Memory B cell (primary cell): Measurements from ENCODE around the gene PPM1L.

ENCODE experiments used
- ATAC-seq: fragments of 150-1000 bp; cut with Tn5 transposase; 2 replicates; pipeline ENCODE4 v1.10.0; 2021; ENCODE audit warnings: low read depth, mild to moderate bottlenecking, moderate library complexity
- DNase-seq, 2 donors: peaks; one replicate each; pipeline ENCODE4 v3.0.0; 2022; ENCODE audit warnings: low spot score in 2 of 2
- H3K27ac Mint-ChIP-seq: one replicate; pipeline ENCODE4 v1.8.0; 2022; ENCODE audit warnings: mild to moderate bottlenecking, moderate library complexity, mixed read lengths
- H3K27me3 Mint-ChIP-seq: one replicate; pipeline ENCODE4 v1.8.0; 2022; ENCODE audit warnings: mixed read lengths
- H3K36me3 Mint-ChIP-seq: one replicate; pipeline ENCODE4 v1.8.0; 2022; ENCODE audit warnings: mild to moderate bottlenecking, mixed read lengths
- H3K4me1 Mint-ChIP-seq: one replicate; pipeline ENCODE4 v1.8.0; 2022; ENCODE audit warnings: mixed read lengths
- H3K4me3 Mint-ChIP-seq: one replicate; pipeline ENCODE4 v1.8.0; 2022; ENCODE audit warnings: mild to moderate bottlenecking, moderate library complexity, mixed read lengths
- H3K9me3 Mint-ChIP-seq: one replicate; pipeline ENCODE4 v1.8.0; 2022; ENCODE audit warnings: mixed read lengths

Gene PPM1L

DNA sequence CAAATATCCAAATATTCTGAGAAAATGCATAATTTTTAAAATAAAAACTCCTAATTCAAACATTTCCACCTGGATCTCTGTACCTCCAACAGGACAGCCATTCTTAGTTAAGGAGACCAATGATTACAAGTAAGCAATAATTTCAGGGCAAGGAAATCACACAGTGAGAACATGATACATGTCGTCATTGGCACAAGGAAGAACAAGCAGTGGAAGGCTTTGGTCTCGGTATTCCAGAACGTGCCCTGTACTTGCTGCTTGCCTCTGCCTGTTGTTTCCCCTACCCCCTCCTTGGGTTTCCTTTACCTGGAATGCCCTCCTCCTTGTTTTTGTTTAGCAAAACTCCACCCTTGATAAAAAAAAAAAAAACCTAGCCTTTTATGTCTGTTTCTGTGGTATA is 72.8 kb downstream of the PPM1L start:
- Mint-ChIP-seq H3K36me3 (peaks cover 2% of the 10 kb centered on the region), H3K9me3 (no peaks in the 10 kb centered on the region), H3K27ac (no peak overlapping the region), H3K4me1 (peaks cover 2% of the 10 kb centered on the region), H3K27me3 (no peaks in the 10 kb centered on the region), H3K4me3 (no peak overlapping the region)
- DNase-seq, result no peak
- no peak for ATAC-seq

DNA sequence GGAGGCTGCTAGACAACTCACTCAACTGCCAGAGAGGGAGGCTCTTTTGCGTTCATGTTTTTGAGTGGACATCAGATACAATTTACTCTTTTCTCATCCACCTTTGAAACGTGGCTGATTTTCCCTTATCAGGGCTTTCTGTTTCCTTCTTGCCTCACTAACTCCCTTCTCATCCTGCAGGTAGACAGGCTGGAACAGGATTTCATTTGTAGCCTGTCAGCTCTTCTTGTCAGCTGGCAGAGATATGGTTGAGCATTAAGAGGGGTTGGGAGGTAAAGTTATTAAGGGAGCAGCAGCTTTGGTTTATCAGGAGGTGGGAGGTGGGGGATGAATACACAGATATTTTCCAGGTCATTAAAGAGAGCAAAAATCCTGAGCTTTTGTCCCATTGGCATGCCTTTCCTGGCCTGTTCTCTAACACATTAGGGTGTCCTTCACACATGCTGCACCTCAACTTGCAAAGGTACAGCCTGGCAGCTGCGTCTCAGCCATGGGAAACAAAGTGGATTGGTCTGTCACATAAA is 73.5 kb downstream of the PPM1L start:
- DNase-seq, result no peak
- Mint-ChIP-seq H3K27ac (no peak overlapping the region), H3K4me1 (peaks cover 2% of the 10 kb centered on the region), H3K9me3 (peaks cover 2% of the 10 kb centered on the region), H3K4me3 (no peak overlapping the region), H3K27me3 (no peaks in the 10 kb centered on the region), H3K36me3 (peaks cover 2% of the 10 kb centered on the region)
- ATAC-seq, result no peak

DNA sequence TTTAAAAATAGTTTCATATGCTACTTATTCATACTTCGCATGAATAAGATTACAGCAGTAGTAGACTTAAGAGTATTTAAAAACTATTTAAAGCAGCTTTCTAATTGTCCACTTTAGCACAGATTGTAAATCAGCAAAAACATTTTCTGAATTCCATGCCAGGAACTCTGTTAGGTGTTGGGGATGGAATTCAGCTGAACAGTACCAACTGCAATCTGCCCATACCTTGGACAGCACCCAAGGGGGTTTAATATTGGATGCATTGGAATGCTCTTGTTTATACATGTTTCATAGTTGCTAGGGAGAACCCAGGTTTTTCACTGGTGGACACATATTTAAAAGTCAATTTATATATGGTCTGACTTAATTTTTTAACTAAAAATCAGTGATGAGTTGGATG is 74.8 kb downstream of the PPM1L start:
- DNase-seq (no peak), ATAC-seq (no peak)
- Mint-ChIP-seq H3K4me1 (peaks cover 5% of the 10 kb centered on the region), H3K4me3 (no peak overlapping the region), H3K9me3 (peaks cover 5% of the 10 kb centered on the region), H3K36me3 (peaks cover 5% of the 10 kb centered on the region), H3K27ac (no peak overlapping the region), H3K27me3 (peaks cover 3% of the 10 kb centered on the region)

DNA sequence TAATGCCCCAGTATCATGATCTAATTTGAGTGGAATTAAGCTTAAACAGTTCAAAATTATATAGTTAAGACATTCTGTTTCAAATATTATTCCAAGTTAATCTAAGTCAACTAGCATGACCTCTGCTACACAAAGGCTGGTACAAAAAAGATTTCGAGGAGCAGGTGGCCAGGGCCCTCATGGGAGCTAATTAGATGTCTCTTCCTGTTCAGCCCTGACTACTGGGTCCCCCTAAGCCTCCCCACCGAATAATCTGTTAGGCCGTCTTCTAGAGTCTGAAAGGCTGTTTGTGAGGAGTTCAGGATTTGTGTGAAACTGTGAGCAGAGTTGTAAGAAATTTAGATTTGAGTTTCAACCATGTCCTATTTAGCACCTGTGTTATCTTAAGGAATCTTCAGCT is 75.4 kb downstream of the PPM1L start:
- H3K36me3 Mint-ChIP-seq, result peaks cover 5% of the 10 kb centered on the region
- peaks cover 5% of the 10 kb centered on the region for H3K4me1 Mint-ChIP-seq
- no peak overlapping the region for H3K4me3 Mint-ChIP-seq
- H3K27ac Mint-ChIP-seq, result no peak overlapping the region
- ATAC-seq (no peak), DNase-seq (no peak)
- peaks cover 3% of the 10 kb centered on the region for H3K27me3 Mint-ChIP-seq
- H3K9me3 Mint-ChIP-seq, result peaks cover 5% of the 10 kb centered on the region

DNA sequence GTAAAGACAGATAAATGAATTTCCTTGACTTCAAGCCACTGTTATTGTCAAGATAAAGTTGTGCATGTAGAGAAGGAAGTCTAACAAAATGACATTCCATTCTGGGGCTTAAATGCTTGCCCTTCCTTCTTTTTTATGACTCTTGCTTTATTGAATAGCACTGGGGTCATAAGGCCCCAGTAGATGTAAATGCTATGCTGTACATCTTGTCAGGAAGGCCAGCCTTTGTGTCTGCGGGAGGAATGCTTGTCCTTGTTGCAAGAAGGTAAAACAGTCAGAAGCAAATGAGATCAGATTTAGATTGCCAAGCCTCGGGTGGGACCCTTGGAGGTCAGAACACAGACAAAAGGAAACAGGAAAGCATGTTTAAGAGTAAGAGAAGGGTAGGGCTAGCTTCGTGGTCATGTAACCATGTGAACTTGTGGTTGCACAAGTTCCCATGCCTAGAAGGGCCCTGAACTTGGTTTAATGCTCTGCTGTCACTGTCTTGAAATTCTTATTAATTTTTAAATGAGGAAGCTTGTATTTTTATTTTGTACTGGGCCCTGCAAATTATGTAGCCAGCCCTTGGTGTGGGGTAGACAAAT is 81.5 kb downstream of the PPM1L start:
- H3K4me1 Mint-ChIP-seq, result peaks cover 6% of the 10 kb centered on the region
- H3K27me3 Mint-ChIP-seq, result peaks cover 3% of the 10 kb centered on the region
- peaks cover 3% of the 10 kb centered on the region for H3K36me3 Mint-ChIP-seq
- no peak for DNase-seq
- ATAC-seq, result peak; percentile 35
- H3K27ac Mint-ChIP-seq, result no peak overlapping the region
- H3K9me3 Mint-ChIP-seq, result peaks cover 5% of the 10 kb centered on the region
- no peak overlapping the region for H3K4me3 Mint-ChIP-seq

DNA sequence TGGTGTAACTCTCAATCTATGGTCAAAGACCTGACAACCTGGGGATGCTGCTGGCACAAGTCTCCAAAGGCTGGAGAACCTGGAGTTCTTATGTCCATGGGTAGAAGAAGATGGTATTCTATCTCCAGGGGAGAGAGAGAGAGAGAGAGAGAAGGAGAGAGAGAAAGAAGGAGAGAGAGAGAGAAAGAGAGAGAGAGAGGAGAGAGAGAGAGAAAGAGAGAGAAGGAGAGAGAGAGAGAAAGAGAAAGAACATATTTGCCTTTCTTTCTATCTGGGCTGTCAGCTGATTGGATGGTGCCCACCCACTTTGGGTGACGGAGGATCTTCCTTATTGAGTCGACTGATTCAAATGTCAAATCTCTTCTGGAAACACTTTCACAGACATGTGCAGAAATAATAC is 84.6 kb downstream of the PPM1L start:
- no peak overlapping the region for H3K4me3 Mint-ChIP-seq
- H3K36me3 Mint-ChIP-seq, result peaks cover under 1% of the 10 kb centered on the region
- no peak for DNase-seq
- ATAC-seq, result no peak
- peaks cover 2% of the 10 kb centered on the region for H3K9me3 Mint-ChIP-seq
- peaks cover 3% of the 10 kb centered on the region for H3K4me1 Mint-ChIP-seq
- H3K27me3 Mint-ChIP-seq, result no peaks in the 10 kb centered on the region
- H3K27ac Mint-ChIP-seq, result no peak overlapping the region

DNA sequence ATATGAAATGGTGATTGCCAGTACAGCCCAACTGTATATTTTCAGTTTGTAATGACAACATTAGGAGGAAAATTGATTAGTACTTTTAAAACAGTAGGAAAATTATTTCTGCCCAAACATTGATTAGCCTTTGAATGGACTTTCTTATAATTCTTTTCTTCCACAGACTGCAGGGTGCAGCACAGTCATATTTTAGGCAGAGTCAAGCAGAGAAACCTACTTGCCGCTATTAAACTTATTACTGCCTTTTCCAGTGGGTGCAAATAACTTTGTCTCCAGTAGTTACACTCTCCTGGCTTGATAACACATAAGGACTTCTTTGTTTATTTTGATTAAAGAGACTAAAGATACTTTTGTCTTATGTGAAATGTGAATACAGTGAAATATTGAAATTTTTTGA is 85.4 kb downstream of the PPM1L start:
- ATAC-seq, result no peak
- H3K27ac Mint-ChIP-seq, result no peak overlapping the region
- H3K9me3 Mint-ChIP-seq, result peaks cover 2% of the 10 kb centered on the region
- no peaks in the 10 kb centered on the region for H3K36me3 Mint-ChIP-seq
- no peak for DNase-seq
- peaks cover 3% of the 10 kb centered on the region for H3K4me1 Mint-ChIP-seq
- no peak overlapping the region for H3K4me3 Mint-ChIP-seq
- H3K27me3 Mint-ChIP-seq, result no peaks in the 10 kb centered on the region

DNA sequence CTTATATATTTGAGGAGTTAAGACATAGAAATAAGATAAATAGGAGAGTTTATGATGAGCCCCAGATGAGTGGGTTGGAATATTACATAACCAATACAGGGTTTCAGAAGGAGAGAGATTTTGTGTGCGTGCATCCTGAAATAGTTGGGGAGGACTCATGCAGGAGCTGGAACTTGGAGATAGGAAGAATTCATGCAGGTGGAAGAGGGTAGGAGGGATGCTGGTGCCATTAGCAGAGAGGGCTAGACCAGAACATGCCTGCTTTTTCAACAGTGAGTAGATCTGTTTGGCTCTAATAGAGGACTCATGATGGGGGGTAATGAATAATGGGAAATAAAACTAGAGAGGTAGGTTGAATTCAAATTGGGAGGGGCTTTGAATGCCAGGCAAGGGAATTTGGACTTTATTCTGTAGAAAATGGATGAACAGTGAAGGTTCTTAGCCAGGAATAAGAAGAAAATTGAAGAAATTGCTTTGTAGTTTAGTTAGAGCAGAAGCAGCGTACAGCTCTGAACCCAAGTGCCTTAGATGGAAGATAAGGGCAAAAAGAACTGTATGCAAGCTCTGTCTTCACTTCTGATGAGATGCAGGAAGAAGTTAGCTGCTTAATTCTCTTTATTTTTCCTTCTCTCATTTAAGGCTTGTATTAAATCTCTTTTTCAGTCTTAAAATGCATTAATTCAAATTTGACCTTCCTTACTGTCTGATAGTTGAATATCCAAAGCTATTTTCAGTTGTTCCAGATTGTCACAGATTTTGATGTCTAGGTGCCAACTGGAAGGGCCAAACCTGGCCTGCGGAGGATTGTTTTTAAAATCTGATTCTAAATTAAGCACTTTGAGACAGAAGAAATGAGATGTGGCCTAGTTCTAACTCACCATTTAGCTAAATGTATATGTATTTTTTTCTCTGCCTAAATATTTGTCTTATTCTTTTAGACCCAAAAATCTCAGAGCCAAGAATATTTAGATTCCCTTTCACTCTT is 86.3 kb downstream of the PPM1L start:
- peaks cover 3% of the 10 kb centered on the region for H3K4me1 Mint-ChIP-seq
- ATAC-seq (no peak), DNase-seq (no peak)
- H3K4me3 Mint-ChIP-seq, result no peak overlapping the region
- no peaks in the 10 kb centered on the region for H3K36me3 Mint-ChIP-seq
- H3K27ac Mint-ChIP-seq, result no peak overlapping the region
- peaks cover 2% of the 10 kb centered on the region for H3K9me3 Mint-ChIP-seq
- no peaks in the 10 kb centered on the region for H3K27me3 Mint-ChIP-seq

DNA sequence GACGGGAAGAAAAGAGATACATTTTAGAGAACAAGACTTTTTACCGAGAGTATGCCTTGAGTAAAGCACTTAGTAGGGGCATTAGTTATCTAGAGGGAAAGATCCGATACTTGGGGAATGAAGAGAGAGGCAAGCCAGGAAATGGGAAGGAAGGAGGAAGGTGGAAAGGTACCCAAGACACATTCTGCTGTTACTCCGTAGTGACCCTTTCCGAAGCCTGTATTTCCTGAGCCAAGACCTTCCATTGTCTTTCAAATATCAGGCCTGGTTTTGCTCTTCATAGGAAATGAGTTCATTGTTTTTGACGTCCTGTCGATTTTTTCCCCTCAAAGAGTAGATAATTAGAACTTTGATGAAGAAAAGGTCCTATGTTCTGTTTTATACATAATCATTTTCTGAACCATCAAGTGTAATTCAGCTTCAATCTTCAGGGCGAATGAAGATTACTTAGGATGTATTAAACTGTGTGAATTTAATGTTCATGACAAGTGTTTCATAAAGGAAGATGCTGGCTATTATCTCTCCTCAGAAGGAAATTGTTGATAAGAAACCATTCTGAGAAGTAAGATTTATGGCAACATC is 95.7 kb downstream of the PPM1L start:
- peaks cover 4% of the 10 kb centered on the region for H3K36me3 Mint-ChIP-seq
- no peak for ATAC-seq
- peaks cover 4% of the 10 kb centered on the region for H3K4me1 Mint-ChIP-seq

DNA sequence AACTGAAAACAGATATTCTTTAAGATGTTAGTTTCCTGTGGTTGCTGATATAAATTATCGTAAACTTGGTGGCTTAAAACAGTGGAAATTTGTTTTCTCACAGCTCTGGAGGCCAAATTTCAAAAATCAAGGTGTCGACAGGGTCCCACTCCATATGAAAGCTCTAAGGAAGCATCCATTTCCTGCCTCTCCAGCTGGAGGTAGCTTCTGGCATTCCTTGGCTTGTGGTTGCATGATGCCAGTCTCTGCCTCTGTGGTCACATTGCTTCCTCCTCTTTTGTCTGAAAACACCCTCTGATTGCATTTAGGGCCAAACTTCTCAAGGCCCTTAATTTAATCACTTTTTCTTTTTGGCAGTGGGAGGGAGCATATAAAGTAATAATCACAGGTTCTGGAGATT is 96.8 kb downstream of the PPM1L start:
- ATAC-seq, result no peak
- H3K4me1 Mint-ChIP-seq, result peaks cover 4% of the 10 kb centered on the region
- H3K9me3 Mint-ChIP-seq, result peaks cover 3% of the 10 kb centered on the region
- no peak for DNase-seq
- H3K27ac Mint-ChIP-seq, result no peak overlapping the region
- peaks cover 4% of the 10 kb centered on the region for H3K36me3 Mint-ChIP-seq
- H3K4me3 Mint-ChIP-seq, result no peak overlapping the region
- H3K27me3 Mint-ChIP-seq, result peaks cover 2% of the 10 kb centered on the region

More for the DNA sequence above, 95.7 kb downstream of the PPM1L start:
- Mint-ChIP-seq H3K27me3 (peaks cover 2% of the 10 kb centered on the region), H3K4me3 (no peak overlapping the region), H3K27ac (no peak overlapping the region), H3K9me3 (peaks cover 3% of the 10 kb centered on the region)
- DNase-seq, result no peak

DNA sequence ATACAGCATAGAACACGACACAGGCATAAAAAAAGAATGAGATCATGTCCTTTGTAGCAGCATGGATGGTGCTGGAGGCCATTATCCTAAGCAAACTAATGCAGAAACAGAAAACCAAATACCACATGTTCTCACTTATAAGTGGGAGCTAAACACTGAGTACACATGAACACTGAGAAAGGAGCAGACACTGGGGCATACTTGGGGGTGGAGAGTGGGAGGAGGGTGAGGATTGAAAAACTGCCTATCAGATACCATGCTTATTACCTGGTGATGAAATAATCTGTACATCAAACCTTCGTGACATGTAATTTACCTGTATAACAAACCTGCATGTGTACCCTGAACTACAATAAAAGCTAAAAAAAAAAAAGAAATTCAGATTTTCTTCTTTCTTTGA is 100.4 kb downstream of the PPM1L start:
- peaks cover 2% of the 10 kb centered on the region for H3K27me3 Mint-ChIP-seq
- ATAC-seq, result no peak

DNA sequence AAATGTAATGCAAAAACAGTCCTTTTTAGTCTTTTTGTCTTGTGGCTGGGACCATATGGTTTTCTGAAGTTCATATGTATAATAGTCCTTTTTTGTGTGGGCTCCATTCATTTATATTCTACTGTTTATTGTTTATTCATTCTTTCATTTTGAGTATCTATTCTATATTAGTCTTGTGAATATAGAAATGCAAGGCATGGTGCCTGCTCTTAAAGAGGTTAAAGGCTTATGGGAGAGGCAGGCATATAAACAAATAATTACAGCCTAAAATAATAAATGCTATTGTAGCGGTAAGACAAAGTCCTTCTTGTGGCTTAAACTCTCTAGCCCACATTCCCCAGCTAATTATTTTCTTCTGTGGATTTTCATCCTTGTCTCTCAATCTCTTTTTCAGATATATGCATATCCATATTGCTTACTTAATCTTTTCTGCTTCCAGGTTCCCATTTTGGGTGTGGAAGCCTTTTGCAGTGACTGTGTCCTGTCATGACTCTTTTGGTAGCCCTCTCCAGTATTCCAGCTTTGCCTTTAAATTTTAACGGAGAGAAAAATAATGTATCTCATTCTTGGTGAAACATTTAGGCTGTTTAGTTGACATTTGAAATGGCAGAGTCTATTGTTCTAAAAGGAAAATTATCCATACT is 101.6 kb downstream of the PPM1L start:
- ATAC-seq, result no peak
- peaks cover 2% of the 10 kb centered on the region for H3K36me3 Mint-ChIP-seq

More for the DNA sequence above, 100.4 kb downstream of the PPM1L start:
- DNase-seq, result no peak
- H3K9me3 Mint-ChIP-seq, result peaks cover 3% of the 10 kb centered on the region
- H3K4me3 Mint-ChIP-seq, result no peak overlapping the region
- H3K27ac Mint-ChIP-seq, result no peak overlapping the region
- H3K36me3 Mint-ChIP-seq, result peaks cover 4% of the 10 kb centered on the region
- peaks cover 2% of the 10 kb centered on the region for H3K4me1 Mint-ChIP-seq

DNA sequence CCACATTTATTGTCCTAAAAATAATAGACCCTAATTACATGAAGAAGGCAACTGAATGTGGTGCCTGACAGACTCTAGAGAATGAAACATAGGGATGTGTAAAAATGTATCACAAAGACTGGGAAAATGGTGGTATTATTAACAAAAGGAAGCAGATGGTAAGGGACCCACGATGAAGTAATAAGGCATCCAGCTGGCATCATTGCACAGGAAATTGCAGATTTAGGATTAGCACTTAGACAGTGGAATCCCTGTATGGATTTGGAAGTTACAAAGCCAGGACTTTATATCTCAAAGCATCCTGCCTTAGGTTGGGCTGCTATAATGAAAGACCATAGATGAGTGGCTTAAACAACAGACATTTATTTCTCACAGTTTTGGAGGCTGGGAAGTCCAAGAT is 104.3 kb downstream of the PPM1L start:
- ATAC-seq, result no peak
- no peak for DNase-seq
- no peaks in the 10 kb centered on the region for H3K4me1 Mint-ChIP-seq

More for the DNA sequence above, 101.6 kb downstream of the PPM1L start:
- Mint-ChIP-seq H3K27me3 (peaks cover 2% of the 10 kb centered on the region), H3K27ac (no peak overlapping the region), H3K9me3 (peaks cover 3% of the 10 kb centered on the region), H3K4me1 (peaks cover 2% of the 10 kb centered on the region), H3K4me3 (no peak overlapping the region)
- no peak for DNase-seq

DNA sequence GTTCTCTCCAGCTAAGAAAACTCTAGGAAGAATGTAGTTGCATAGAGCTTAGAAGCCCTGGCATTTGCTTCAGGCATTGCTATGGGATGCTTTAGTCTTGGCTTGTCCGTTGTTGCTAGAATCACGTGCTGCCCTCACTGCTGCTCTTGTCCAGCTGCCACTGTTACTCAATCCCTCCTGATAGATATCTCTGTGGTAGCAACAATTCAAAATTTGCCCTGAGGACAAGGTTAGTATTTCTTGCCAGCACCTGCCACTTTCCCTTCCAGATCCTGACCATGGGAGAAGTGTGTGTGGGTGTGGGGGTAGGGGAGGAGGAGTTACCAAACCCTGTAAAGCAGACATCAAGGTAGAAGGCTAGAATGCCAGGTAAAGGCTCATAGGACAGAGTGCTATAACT is 113.8 kb downstream of the PPM1L start:
- ATAC-seq (no peak), DNase-seq (no peak)
- Mint-ChIP-seq H3K9me3 (no peaks in the 10 kb centered on the region), H3K36me3 (no peaks in the 10 kb centered on the region), H3K4me3 (no peak overlapping the region), H3K27ac (no peak overlapping the region), H3K27me3 (no peaks in the 10 kb centered on the region), H3K4me1 (no peaks in the 10 kb centered on the region)

More for the DNA sequence above, 104.3 kb downstream of the PPM1L start:
- Mint-ChIP-seq H3K27ac (no peak overlapping the region), H3K9me3 (no peaks in the 10 kb centered on the region), H3K4me3 (no peak overlapping the region), H3K36me3 (no peaks in the 10 kb centered on the region), H3K27me3 (no peaks in the 10 kb centered on the region)
